Brain microvascular endothelial cell (primary cell): ENCODE data around the gene ZNF367.

Experiments
- DNase-seq: peaks from one replicate; pipeline ENCODE4 v3.0.0-alpha.2; 2020
- H3K27ac ChIP-seq: fragments of 250-450 bp; sonication (Bioruptor Pico); 2 replicates; pipeline ENCODE4 v1.5.1; 2020; ENCODE audit warnings: mild to moderate bottlenecking, moderate library complexity
- H3K27me3 ChIP-seq: fragments of 250-450 bp; sonication (Bioruptor Pico); replicated peaks from 2 replicates; pipeline ENCODE4 v1.5.1; 2020; ENCODE audit warnings: mild to moderate bottlenecking
- H3K36me3 ChIP-seq: fragments of 250-450 bp; sonication (Bioruptor Pico); replicated peaks from 2 replicates; pipeline ENCODE4 v1.5.1; 2020; ENCODE audit warnings: mild to moderate bottlenecking
- H3K4me3 ChIP-seq: 2 replicates; pipeline ENCODE4 v1.5.1; 2011; ENCODE audit warnings: low read depth, mild to moderate bottlenecking, control low read depth, low read length, moderate library complexity
- CTCF ChIP-seq: IDR thresholded peaks from 2 replicates; pipeline ENCODE4 v1.5.1; 2011; ENCODE audit warnings: low read depth, mild to moderate bottlenecking, moderate library complexity, low read length, control low read depth, inconsistent platforms; ENCODE audit errors: missing control alignments
- in situ Hi-C: cut with HindIII; loops from 2 replicates; pipeline ENCODE4 v1.10.0; 2017; ENCODE audit warnings: low sequenced_read_pairs, low pct_ligation_motif_present

Gene ZNF367

DNA sequence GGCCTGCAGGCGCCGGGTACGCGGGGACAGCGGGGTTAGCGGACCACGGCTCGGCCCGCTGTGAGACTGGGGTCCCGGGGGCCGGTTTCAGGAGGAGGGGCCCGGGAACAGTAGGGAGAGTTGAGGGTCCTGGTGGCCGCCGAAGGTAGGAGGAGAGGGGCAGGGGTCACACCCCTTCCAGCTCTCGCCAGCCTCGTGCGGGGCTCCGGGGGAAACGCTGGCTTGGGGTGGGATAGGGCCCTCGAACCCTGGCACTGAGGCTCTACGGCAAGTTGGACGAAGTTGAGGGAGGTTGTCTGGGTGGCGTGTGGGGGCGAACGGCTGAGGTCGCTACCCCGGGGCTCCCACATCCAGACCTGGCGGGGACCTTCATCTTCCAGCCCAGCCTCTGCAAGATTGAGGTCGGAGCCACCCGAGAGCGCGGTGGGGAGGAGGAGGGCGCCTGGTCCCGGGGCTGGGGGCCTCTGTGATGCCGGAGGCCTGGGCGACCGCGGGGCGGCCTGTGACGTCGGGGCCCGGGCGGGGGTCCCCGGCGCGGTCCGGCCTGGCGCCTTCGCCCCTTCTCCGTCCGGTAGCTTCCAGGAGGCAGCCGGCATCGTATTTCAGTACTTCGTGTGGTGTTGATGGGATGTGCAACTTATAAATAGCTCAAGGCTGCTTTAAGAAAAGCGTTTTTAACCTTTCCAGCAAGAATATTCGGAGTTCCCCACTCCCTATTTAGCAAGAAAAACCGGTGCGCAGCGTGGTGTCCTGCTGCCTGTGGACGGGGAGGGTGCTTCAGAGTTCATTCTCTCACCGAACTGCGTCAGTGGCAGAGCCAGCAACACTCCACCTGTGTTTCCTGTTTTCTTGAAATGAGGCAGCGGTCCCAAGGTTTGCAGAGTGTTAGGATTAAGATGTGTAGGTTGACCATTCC is 32.7 kb upstream of the ZNF367 start:
- H3K27me3 ChIP-seq: no peaks in the 10 kb centered on the region
- no peak for TF ChIP-seq CTCF
- no peak overlapping the region for H3K27ac ChIP-seq
- DNase-seq: peak; percentile 36
- H3K4me3 ChIP-seq: peak overlapping the region; percentile 73
- H3K36me3 ChIP-seq: no peaks in the 10 kb centered on the region
- in situ Hi-C loops: no loop called here

GRCh38 chr9:96449845-96450612 is 31.9 kb upstream of the ZNF367 start, which contains the start of gene HABP4:
Gene HABP4 (plus strand): TSS chr9:96450169. CDS start chr9:96450280, 111 bp downstream.
- Histone ChIP-seq H3K36me3 (no peaks in the 10 kb centered on the region), H3K27ac (peak within 1 kb of the TSS; percentile 65), H3K27me3 (no peaks in the 10 kb centered on the region), H3K4me3 (peak within 1 kb of the TSS; percentile 73)
- in situ Hi-C loops: no loop called here
- DNase-seq: peak; percentile 90
- no peak for TF ChIP-seq CTCF

- no peaks in the 10 kb centered on the region for H3K27me3 ChIP-seq
- no peak overlapping the region for H3K27ac ChIP-seq
- TF ChIP-seq CTCF: no peak
- H3K4me3 ChIP-seq: peak overlapping the region; percentile 64
- no peaks in the 10 kb centered on the region for H3K36me3 ChIP-seq
- no peak for DNase-seq
- in situ Hi-C loops: no loop called here
Measured at GRCh38 chr9:96449523-96449844, 31.3 kb upstream of the ZNF367 start.

DNA sequence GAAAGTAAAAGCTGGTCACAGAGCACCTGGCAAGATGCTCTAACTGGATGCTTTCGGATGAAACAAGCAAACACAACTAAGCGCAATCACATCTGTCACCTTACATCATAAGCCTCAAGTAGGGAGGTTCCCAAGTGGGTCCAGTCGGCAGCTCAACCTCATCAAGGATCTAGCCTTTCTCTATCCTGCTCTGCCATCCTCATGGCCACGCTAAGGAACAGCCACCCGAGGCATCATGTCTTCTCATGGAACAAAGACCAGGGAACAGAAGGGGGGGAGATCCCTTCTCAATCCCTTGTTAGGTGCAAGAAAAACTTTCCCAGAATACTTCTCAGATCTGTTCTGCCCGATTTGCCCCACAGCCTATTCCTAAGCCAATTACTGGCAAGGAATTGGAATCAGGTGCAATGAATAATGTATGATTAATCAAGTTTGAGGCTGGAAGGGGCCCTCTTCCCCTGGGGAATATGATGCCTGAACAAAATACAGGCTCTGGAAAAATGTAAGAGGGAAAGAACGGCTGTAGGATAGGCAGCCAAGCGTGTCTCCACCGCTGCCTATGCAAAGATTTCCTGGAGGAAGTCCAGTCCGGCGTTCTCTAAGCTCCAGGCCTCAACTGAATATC is 30.5 kb upstream of the ZNF367 start:
- H3K36me3 ChIP-seq: no peaks in the 10 kb centered on the region
- no peak overlapping the region for H3K27ac ChIP-seq
- no peak for TF ChIP-seq CTCF
- in situ Hi-C loops: no loop called here
- H3K27me3 ChIP-seq: no peaks in the 10 kb centered on the region
- H3K4me3 ChIP-seq: no peak overlapping the region
- DNase-seq: no peak

- in situ Hi-C loops: no loop called here
- no peaks in the 10 kb centered on the region for H3K36me3 ChIP-seq
- no peak overlapping the region for H3K4me3 ChIP-seq
- TF ChIP-seq CTCF: no peak
- H3K27me3 ChIP-seq: no peaks in the 10 kb centered on the region
- DNase-seq: no peak
- no peak overlapping the region for H3K27ac ChIP-seq
Measured at GRCh38 chr9:96447406-96447805, 29.2 kb upstream of the ZNF367 start.
